GM18858 (cell line): Measurements from ENCODE around the gene RIMS3.
A peak's percentile ranks its signal among the peaks of the same experiment; 100 is the strongest.

ENCODE experiments used
- ATAC-seq: cut with Tn5 transposase; IDR thresholded peaks from one replicate; pipeline ENCODE4 v1.9.1; 2021; ENCODE audit not compliant: unreplicated experiment

Gene RIMS3

DNA sequence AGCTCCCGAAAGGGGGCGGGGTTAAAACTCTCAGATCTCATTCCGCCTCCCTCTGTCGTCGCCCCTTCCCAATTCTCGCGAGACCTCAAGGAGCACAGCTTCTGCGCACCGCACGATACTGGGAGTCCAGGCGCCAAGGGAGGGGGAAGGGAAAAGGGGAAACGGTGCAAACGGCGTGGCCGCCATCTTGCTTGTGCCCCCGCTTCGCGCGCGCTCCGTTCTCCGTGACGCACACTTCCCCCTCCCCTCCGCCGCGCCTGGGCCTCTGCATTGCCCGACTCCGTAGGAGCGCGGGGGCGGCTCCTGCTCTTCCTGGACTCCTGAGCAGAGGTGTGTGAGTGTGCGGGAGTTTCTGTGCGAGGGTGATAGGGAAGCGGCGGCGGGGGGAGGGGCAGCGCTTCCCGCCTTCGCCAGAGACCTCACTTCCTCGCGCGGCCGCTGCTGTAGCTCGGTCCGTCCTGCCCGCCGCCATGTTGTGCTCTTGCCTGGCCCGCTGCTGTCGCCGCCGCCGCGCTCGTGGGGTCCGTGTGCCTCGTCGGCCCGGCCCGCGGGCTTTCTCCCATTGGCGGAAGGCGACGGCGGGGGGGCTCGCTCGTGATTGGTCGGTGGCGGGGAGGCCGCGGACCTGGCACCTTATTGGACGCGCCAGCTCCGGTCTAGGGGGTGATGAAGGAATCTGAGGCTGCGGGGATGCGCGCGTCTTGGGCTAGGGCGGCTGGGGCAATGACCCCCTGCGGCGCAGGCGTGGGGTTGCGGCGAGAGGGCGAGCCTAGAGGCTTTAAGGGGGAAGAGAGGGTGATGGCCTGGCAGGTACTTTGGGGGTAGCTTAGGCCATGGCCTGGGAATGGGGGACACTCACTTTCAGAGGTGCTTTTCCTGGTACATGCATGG, 26.3 kb upstream of the RIMS3 start, which contains the start of gene NFYC:
Gene NFYC, plus strand, starts transcription at position 167 of the 891 bp plus-strand sequence. CDS start 47,140 bp downstream, outside the sequence.
- peak; percentile 41 for ATAC-seq

DNA sequence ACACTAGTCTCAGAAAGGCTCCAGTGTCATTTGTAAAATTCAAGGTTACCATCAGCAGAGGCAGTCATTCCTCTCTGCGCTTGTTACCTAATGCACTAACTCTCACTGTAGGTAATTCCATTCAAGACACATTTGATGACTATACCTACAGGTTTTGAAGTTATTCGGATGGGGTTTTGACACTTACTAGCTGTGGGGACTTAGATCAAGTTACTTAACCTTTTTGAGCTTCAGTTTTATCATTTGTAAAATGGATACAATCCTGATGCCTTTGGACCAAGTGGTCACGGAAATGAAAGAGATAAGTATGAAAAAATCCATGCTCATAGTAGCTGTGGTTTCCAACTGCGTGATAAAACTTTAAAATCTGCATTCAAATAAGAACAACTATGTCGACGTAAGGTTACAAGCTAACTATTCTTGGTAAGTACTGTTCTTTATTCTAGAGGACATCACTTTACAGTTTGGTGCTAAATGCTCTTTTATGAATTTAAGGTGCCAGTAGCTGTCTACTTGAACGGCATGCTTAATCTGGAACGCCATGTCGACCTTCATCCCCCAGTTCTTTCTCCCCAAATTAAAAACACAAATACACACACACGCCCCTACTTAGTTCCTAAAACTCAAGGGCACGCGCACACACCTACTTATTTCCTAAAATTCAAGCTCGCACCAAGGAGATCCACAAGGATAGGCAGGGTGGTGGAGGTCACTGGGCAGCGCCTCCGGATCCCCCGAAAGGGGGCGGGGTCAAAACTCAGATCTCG, 25.5 kb upstream of the RIMS3 start:
- no peak for ATAC-seq

DNA sequence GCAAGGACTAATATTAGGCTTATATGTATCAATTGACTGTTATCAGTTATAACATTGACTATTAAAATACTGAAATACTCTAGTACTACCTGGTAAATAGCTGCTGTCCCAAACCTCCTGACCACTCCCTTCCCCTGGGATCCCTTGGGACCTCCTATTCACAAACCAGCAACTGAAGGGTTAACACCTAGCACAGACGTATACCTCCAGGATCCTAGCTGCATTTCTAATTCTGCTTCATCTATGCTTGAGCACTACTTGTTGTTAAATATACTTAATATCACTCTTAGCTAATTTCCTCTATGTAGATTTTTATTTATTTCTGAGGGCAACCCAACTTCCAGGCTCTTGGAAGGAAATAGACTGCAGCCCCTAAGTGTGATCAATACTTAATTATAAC, 24.3 kb upstream of the RIMS3 start:
- ATAC-seq: no peak

GRCh38 chr1:40687661-40688060, 22.2 kb upstream of the RIMS3 start:
- ATAC-seq: no peak

GRCh38 chr1:40687059-40687458, 21.6 kb upstream of the RIMS3 start:
- no peak for ATAC-seq

DNA sequence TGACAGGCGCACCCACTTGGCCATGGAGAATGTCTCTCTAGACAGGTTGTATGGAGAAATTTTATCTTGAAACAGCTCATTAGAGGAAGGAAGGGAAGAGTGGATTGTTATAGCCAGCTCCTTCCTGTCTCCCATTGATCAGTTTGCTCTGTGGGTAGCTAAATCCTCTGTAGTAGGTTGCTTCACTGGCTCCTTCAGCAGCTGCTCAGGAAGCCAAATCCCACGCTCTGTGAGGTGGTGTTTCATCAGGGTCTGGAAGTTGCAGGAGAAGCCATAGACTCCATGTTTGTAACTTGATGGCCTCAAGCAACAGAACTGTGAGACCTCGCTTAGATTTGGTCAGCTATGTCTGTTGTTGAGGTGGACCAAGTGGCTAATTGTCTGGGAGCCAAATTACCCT, 19.2 kb upstream of the RIMS3 start:
- no peak for ATAC-seq

DNA sequence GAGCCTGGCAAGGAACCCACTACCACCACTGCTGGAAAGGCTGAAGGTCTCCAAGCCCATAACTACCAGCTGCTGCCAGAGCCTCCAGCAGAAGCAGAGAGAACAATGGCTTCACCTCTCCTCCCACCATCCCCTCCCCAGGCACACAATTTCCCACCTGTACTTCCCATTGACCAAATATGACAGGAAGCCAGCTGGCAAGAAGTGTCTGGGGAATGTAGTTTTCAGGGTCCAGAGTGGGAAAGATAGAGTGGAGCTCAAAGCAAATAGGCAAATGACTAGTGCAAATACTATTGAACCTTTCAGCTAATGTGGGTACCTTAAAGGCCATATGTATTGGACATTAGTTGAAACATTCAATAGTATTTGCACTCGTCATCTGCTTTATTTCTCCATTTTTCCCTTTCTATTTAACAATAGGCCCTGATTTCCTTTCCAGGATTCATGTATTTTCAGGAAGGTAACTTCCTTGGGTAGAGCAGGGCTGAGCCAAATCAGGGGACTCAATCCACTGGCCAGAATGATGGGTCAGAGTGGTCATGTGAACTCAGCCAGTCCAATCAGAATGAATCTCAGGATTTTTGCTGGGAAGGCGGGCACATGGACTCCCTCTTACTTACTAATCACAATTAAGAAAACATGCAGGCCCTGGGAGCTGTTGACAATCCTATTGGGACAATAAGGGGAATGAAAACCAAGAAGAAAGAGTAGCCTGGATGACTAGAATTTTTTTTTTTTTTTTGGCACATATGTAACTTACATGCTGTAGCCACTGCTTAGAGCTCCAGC, 13.9 kb upstream of the RIMS3 start:
- ATAC-seq: no peak

GRCh38 chr1:40676501-40676900, 11.0 kb upstream of the RIMS3 start:
- no peak for ATAC-seq

GRCh38 chr1:40673452-40673851, 8.0 kb upstream of the RIMS3 start:
- no peak for ATAC-seq

DNA sequence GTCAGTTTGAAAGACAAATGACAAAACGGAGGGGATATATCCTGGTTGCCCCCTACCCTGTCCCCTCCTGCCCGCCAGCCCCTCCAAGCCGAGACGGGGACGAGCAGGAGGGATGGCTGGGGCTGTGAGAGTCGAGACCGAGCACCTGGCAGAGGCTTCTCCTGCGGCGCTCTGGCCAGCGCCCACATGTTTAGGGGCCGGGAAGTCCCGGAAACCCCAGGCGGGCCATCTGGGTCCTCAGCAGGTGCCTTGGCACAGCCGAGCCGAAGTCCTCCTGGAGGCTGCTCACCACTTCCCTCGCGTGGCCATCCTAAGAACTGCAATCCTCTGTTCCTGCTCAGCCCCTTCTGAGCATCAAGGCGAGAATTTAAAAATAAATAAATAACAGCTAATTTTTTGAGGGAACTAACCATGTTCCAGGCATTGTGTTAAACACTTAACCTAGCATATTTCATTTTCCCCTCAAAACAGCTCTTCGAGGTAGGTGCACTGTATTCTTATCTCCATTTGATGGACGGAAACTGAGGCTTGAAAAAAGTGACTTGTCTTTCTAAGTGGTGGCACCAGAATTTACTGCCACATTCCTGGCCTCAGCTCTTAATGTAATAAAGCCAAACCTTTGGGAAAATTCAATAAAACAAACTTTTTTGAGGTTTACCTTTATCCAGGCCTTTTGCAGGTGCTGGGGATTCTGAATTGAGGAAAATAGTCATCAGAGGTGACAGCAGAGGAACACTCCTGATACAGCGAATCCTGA, 3.5 kb upstream of the RIMS3 start:
- peak; percentile 50 for ATAC-seq

- no peak for ATAC-seq
These were observed 691 bp downstream of the RIMS3 start for GRCh38 chr1:40664791-40665190.

GRCh38 chr1:40664167-40664537, 1.3 kb downstream of the RIMS3 start:
- ATAC-seq: no peak

DNA sequence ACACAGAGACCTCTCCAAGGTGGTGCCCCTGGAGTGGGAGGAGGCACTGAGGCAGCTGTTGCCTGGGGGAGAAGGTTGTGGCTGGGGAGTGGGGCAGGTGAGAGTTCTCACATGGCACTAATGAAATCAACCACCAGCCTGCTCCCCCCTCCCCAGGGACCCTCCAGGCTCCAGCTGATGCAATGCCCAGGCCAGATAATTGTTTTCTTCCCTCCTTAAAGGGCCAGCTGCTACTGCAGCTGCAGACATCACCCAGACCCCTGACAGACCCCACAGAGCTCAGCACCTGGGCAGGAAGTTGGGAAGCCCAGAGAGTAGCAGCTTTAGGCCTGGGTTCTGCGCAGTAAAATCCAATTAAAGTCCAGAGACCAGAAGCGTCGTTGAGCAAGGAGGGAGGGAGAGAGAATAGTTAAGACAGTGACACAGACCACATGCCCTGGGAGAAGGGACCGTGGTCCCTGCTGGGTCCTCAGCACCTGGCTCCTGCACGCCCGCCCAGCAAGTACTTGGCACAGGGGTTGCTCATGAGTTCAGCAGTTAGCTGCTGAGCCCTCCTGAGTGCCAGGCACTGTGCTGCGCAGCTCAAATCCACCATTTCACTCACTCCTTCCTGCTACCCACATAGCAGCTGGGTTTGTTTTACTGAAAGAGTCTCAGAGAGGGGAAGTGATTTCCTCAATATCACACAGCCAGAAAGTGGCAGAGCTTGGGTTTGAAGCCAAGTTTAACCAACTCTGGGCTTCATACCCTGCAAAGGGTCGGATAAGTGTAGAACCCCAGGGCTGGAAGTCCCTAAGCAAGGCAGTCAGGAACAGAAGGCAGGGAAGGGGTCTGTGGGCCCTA, 1.9 kb downstream of the RIMS3 start:
- no peak for ATAC-seq

- ATAC-seq: no peak
These were observed 2.6 kb downstream of the RIMS3 start for GRCh38 chr1:40662864-40663263.

- no peak for ATAC-seq
These were observed 3.3 kb downstream of the RIMS3 start for GRCh38 chr1:40662151-40662550.

- ATAC-seq: no peak
These were observed 3.8 kb downstream of the RIMS3 start for GRCh38 chr1:40661678-40662077.

DNA sequence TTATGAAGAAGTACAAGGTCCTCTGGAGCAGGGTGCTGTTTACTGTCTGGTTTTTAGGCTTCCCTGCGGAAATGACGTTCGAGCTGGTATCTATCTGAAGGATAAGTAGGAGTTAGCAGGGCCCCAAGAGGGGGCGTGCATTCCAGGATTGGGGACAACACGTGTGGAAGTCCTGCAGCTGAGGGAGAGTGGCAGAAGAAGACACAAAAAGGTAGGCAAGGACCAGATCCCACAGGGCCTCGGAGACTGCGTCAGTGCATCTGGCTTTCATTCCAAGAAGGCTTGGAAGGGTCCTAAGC, 5.9 kb downstream of the RIMS3 start:
- ATAC-seq: no peak

DNA sequence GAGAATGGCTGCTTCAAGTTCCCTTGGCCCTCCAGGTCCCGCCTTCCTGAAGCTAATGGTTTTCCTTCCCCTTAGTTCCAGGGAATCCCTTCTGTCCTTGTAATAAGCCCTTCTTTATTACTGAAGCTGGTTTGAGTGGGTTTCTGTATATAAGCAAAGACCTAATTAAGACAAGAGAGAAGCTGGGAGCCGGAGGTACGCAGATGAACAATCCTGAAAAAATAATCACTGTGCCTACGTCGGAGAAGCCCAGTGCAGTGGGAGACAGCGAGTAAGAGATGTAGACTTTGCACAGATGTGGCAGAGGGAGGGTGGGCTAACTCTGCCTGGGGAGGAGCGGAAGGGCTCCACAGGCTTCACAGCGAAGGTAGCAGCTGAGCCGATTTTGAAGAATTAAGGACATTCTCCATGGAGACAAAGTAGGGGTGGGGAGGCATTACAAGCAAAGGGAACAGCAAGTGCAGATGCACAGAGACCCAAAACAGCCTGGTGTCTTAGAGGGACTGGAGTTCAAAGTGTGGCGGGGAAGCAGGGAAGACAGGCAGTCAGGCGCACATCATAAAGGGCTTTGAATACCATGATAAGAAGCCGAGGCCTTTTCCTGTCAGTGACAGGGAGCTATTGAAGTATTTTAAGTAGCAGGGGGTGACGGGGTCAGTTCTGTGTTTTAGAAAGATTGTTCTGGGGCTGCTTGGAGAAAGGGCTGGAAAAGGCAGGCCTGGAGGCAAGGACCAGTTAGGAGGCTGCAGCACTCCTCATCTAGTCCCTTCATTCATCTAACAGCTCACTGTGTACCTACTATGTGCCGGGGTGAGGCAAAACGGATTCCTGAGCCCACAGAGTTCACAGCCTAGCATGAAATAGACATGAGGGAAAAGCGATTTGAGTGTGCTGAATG, 6.5 kb downstream of the RIMS3 start:
- no peak for ATAC-seq

- ATAC-seq: no peak
These were observed 8.4 kb downstream of the RIMS3 start for GRCh38 chr1:40657046-40657445.
